ENCODE data around the gene PUS7.

DNA sequence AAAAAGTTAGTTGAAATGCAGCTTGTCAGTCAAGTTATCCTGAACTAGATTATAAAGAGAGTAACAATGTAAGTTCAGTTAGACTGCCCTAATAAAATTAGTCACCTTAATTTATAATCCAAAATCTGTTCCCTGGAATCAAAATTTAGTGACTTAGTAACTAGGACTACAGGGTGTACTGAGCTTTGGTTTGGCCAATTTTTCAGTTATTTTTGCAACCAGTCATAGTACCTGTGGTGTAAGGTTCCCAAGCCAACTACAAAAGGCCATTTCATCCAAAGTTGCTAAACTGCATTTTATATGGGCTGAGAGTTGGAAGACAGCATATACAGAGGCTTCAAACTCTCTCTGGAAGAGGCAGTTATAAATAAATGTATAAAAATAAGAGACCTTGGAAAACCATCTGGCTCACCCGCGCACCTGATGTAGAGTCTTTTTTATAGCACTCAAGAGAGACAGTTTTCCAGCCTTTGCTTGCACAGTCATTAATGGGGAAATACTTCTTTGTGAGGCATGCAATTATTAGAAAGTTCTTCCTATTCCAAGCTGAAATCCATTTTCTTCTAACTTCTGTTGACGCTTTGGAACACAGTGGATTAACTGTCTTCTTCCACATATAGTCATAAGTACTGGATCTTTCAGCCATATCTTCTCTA lies 59.2 kb downstream of the PUS7 start:
- TF ChIP-seq, protein P1, sequence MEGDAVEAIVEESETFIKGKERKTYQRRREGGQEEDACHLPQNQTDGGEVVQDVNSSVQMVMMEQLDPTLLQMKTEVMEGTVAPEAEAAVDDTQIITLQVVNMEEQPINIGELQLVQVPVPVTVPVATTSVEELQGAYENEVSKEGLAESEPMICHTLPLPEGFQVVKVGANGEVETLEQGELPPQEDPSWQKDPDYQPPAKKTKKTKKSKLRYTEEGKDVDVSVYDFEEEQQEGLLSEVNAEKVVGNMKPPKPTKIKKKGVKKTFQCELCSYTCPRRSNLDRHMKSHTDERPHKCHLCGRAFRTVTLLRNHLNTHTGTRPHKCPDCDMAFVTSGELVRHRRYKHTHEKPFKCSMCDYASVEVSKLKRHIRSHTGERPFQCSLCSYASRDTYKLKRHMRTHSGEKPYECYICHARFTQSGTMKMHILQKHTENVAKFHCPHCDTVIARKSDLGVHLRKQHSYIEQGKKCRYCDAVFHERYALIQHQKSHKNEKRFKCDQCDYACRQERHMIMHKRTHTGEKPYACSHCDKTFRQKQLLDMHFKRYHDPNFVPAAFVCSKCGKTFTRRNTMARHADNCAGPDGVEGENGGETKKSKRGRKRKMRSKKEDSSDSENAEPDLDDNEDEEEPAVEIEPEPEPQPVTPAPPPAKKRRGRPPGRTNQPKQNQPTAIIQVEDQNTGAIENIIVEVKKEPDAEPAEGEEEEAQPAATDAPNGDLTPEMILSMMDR (optimal IDR thresholded peaks at IDR 0.05 in 1 of 3, IDR thresholded peaks at IDR 0.05 in 1 of 3, conservative IDR thresholded peaks at IDR 0.05 in 1 of 3; ENCODE audit: extremely low read depth in 1 of 3, insufficient read depth in 2 of 3, low read length in 3 of 3) = no peak
- TF ChIP-seq EZH2 (IDR thresholded peaks at IDR 0.05; ENCODE audit: low read length) = no peak

Data from keratinocyte (primary cell).